DMS114 treated with DMSO at 0.1 percent for 48 hours (cell line): ENCODE results near the gene SEMA7A.
"Not testable (repeated sequence)": the region's sequence is repeated elsewhere in the genome, so short reads cannot be mapped to it uniquely, and the experiment has no call there.

Experiments
- DNase-seq: peaks from one replicate; lab custom pipeline; 2025; ENCODE audit not compliant: unreplicated experiment; lab: John Stamatoyannopoulos, UW

The SEMA7A gene

GRCh38 chr15:74400313-74400860 lies 33.4 kb downstream of the SEMA7A start:
- DNase-seq = no peak

DNA sequence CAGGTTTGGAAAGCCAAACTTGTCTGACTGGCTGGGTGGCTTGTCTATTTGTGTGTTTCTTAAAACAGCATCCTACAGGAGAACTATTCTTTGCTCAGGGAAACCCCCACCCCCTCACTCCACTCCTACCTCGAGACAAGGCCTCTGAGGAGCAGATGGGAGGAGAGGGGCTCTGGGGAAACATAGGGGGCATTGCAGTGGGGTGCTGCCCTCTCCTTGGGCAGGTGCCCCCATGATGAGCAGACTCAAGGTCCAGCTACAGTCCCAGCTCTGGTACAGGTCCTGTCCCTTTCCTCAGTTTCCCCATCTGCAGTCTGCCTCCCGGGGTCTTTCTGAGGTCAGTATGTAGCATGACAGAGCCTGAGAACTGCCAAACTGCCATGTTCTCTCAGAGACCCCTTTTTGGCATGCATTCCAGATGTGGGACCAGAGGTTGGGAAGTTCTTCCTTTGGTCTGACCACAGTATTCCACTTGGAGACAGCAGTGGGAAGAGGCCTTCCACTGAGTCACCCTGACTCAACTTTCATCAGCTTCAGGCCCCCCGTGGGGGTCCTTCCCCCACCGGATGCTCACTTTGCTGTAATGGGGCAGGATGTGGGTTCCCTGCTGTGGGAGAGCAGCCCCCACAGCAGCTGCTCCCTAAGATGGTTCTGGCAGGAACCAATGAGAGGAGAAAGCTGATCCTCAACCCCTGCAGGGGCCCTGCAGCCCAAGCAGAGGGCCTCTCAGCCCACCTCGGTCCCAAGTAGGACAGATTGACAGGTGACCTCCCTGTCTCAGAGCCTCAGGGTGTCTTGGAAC lies 34.0 kb downstream of the SEMA7A start:
- no peak for DNase-seq

GRCh38 chr15:74399100-74399499 lies 34.7 kb downstream of the SEMA7A start:
- DNase-seq = no peak

DNA sequence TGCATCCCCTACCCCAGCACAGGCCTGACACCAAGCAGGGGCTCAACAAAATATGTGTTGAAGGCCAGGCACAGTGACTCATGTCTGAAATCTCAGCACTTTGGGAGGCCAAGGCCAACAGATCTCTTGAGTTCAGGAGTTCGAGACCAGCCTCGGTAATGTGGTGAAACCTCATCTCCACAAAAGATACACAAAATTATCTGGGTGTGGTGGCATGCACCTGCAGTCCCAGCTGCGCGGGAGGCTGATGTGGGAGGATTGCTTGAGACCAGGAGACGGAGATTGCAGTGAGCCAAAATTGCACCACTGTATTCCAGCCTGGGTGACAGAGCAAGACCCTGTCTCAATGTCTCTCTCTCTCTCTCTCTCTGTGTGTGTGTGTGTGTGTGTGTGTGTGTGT lies 35.6 kb downstream of the SEMA7A start:
- no peak for DNase-seq

DNA sequence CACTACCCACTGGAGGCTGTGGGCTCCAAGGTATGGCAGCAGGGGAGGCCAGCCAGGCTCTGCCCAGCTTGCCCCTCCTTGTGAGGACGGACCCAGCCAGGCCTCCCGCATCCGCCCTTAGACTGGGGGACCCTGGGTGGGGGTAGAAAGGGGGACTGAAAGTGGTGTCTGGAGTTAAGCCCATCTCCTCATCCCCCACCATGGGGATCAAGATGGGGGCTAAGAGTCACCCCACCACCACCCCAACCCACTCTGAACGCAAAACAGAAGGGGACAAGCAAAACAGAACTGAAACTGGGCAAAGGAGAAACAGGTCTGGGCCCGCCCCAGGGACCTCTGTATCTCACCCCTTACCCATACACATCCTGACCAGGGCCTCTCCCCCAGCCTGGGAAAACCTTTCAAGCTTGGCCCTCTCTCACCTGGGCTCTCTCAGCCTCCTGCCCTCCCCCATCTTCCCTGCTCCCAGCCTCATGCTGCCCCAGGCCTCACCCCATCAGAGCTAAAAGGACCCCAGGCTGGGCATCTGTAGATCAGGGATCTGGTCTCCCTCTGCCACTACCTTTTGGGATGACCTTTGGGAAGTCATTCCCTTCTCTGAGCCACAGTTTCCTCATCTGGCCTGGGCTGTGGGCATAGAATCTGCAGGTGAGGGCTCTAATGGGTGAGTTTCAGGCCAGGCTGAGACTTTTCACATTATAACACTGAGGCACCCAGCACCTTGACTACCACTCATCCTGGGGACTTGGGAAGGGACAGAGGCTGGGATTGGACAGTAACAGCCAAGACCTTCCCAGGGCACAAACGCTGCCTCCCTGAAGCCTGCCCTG lies 36.3 kb downstream of the SEMA7A start:
- no peak for DNase-seq

DNA sequence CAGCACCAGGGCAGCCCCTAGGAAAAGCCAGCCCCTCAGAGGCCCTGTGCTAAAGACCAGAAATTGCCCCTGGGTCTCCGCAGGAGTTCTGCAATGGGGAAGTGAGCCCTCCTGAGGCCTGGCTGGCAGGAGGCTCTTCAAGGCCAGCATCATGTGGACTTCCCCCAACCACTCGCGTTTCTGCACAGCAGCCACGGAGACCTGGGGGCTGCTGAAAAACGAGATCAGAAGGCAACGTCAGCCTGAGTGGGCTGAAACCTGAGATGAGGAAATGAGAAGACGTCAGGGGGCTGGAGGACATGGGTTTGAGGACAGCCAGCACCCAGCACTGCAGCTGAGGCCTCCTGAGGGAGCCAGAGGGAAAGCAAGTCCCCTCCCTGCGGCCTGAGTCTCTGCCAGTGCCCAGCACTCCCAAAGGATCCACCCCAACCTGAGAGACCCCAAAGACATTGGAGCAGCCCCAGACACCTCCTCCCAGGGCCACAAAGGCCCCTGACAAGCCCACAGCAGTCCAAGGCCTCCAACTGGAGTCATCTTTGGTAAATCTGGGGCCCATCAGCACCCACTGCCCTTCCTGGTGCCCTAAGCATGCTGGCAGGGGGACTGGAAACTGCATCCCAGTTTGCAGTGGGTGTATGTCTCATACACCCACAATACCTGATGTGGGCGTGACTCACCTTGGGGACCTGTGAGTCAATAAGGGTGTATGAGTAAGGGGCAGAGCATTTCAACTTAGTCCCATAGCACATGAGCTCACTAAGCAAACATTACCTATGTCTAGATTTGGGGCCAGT lies 37.1 kb downstream of the SEMA7A start:
- DNase-seq = no peak

DNA sequence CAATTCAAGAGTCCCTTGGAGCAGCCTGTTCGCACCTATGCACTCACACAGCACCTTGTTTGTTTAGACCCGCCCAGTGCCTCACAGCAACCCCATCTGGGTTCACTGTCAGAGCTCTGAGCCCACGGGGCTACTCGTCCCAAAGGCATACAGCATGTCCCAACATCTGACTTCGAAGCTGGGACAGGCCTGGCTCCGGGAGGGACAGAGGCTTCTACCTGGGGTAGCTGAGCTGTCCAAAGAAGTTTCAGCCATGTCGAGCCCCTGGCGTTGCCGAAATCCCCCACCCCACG lies 37.7 kb downstream of the SEMA7A start:
- DNase-seq = no peak

- no peak for DNase-seq
These were observed 38.2 kb downstream of the SEMA7A start for GRCh38 chr15:74395319-74396145.

DNA sequence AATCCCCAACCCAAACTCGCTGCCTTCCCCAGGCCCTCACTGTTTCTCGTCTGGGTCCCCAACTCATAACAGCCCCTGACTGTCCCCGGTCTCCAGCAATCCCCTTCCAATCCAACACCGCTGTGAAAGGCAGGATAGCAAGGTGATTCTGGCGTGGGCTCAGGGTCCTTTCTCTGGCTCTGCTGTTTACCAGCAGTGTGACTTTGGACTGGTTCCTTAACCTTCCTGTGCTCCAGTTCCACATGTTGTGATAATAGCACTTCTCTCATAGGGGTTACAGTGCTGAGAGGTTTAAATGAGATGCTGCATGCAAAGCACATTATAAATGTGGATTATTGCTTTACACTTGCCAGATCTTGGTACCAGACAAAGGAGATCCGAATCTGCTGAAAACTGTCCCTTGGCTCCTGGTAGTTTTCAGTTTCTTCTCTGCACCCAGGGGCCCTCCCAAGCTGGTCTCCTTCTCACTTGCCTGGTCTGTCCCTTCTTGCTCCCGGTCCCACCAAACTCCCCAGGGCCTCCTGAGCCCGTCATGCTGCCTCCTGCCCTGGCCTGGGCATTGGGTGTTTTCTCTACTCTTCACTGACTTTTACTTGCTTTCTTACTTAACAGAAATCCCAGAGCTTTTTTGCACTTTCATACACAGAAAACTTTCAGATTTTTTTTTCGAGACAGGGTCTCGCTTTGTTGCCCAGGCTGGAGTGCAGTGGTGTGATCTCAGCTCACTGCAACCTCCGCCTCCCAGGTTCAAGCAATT lies 39.5 kb downstream of the SEMA7A start:
- DNase-seq = no peak

GRCh38 chr15:74393423-74393822 lies 40.3 kb downstream of the SEMA7A start:
- no peak for DNase-seq

- DNase-seq = no peak
These were observed 40.9 kb downstream of the SEMA7A start for GRCh38 chr15:74392902-74393301.

DNA sequence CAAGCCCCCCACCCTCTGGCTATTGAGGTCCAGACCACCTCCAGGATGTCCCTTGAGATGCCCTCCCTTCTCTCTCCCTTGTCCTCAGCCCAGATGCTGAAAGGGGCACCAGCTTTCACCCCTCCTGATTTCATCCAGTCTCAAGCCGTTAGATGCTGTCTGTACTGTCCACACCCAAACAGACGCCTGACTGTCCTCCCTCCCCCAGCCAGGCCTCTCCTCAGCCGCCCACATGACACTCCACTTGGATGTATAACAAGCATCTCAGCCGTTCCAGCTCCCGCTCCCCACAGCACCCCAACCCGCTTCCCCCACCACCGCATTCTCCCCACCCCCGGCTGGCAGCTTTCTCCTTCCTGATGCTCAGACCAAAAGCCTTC lies 41.3 kb downstream of the SEMA7A start:
- no peak for DNase-seq

DNA sequence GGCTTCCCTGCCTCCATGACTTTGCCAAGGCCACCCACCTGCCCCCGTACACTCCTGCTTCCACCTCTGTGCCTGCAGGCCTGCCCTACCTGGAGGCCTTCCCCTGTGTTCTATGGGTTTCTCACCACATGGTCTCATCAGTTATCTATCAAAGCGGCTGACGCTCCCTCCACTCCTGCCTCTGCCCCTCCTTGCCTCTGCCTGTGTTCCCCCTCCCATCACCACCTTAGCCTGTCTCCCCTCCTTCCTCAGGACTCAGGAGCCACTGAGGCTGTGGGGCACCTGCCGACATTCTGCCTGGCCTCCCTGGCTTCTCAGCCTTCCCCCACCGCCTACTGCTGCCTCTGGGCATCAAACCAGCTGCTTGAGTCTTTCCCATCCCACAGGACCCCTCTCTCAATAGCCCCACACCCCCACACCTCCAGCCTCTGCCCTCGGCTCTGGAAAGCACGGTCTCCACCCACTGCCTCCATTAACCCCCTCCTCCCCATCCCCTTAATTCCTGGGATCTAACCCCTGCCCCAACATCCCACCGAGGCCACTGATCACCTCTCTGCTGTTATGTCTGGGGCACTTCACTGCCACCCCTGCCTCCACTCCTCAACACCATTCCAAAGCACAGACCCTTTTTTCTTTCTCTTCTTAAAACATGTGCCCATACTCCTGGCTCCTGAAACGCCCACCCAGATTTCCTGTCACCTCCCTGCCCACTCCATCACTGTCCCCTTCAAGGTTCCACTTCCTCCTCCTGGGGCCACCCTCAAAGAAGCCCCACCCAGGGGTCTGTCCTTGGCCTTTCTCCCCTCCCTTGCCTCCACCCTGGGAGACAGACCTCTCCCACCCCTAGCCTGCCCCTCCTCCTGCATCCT lies 41.9 kb downstream of the SEMA7A start:
- DNase-seq = no peak

DNA sequence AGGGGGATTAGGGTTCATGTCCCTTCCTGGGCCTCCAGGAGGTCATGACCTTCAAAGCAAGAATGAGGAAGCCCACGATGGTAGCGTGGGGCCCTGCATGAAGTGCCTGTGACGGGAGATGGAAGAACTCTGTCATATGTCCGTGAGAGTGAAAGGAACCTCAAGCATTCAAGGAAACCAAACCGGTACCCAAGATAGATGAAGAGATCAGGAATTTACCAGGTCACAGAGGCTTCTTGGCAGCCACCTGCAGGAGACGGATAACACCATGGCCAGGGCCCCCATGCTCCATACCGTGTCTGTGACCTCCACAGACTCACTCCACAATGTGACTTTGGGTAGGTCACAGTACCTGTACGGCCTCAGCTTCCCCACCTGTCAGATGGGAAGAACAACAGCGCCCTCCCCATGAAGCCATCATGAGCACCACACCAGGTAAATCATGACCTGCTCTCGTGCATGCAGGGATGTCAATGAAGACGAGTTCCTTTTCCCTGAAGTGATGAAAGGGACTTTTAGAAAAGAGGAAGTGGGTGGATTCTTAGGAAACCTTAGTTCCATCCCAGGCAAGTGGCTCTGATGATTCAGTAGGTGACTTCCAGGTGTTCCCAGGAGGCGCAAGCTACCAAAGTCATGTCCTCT lies 43.0 kb downstream of the SEMA7A start:
- DNase-seq = no peak

DNA sequence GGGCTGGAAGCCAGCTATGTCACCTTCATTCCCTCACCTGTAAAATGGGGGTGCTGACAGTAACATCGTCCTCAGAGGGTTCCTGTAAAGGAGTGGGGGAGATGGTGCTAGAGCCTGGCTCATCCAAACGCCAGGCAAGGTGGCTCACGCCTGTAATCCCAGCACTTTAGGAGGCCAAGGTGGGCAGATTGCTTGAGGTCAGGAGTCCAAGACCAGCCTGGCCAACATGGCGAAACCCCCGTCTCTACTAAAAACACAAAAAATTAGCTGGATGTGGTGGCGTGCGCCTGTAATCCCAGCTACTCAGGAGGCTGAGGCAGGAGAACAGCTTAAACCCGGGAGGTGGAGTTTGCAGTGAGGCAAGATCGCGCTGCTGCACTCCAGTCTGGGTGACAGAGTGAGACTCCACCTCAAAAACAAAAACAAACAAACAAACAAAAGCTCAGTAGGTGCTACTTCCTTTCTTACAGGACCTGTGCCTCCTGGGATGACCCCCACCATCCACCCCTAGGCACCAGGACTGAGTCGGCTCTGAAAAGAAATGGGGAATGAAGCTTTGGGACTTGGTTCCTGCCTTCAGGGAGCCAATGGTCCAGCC lies 43.6 kb downstream of the SEMA7A start:
- not testable (repeated sequence) for DNase-seq

DNA sequence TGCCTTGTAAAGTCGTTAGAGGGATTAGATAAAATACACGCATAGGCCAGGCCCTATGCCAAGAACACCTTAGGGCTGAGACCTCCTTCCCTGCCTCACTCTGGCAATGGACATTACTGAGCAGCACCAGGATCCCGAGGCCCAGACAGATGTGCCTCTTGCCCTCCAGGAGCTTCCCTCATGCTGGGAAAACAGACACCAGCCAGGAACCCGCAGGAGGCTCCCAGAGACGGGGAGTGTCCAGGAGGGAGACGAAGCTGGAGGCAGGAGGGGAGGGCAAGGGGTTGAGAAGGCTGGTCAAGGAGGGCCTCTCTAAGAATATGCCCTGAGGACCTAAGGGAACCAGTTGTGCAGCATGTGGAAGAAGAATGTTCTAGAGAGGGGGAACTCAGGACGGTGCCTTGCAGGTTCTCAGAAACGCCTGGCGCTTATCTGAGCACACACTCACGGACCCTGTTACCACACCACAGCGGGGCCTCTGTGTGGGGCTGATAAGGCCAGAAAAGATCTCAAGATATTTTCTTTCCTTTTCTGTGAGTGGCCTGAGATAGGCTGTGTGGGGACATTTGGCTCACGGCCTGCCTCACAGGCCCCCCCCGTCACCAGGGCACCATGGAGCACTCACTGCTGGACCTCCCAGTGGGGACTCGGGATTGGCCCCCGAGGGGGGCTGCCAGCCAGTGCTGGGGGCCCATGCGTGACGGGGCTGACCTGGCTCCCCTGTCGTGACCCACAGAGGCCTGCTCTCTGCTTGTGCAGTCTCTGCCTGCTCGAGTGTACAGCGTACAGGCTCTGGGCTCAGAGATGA lies 44.3 kb downstream of the SEMA7A start:
- no peak for DNase-seq

GRCh38 chr15:74388363-74388951 lies 45.3 kb downstream of the SEMA7A start:
- DNase-seq = no peak
